Measurements from ENCODE around the gene MIB2. TPM values are rescaled to one million over a fixed set of nuclear protein-coding genes. Genes with fewer than 3 reads are reported as not detected.

Gene MIB2
- total RNA-seq: 10 to 100 TPM; 27.6 to 31.7 TPM

DNA sequence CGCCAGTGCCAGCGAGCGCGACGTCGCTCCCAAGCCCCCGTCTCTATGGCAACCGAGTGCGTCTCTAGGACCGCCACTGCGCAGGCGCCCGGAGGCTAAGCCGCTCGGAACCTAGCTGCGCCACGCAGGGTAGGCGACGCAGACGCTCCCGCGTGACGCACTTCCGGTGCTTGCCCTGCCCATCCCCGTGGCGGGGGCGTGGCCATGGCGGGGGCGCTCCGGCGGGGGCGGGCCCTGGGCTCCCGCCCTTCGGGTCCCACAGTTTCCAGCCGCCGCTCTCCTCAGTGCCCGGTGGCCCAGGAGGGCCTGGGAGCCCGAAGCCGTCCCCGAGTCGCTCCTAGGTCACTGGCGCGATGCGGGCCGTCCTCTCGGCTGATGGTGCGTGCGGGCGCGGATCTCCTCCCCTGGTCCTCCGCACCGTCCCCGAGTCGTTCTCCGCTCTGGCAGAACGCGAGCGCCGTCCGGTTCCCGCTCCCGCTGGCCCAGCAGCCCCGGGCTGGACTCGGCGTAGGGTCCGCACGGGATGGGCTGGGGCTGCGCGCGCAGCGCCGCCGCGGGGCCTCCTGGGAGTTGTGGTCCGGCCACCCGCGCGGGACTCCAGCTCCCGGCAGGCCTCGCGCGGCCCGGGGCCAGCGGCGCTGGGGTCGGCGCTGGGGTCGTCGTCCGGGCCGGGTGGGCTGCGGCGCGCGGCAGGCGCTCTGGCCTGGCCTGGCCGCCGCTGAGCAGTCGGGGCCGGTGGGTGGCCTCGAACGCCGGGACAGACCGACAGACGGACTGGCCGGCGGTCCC is at the start of gene MIB2:
Gene MIB2, plus strand, starts transcription at position 245 of the 789 bp plus-strand sequence. CDS start 7,953 bp downstream, outside the sequence.
- Mint-ChIP-seq H3K27ac (peak within 1 kb of the TSS; percentile 85), H3K4me3 (peak within 1 kb of the TSS; percentile 90)
- intact Hi-C loops (cut with micrococcal nuclease): loop anchor here (1.0 to 2.0 kb wide), 4 partner anchors 13 to 240 kb away; partner anchors contain the start of genes AURKAIP1, CDK11B and SSU72

GRCh38 chr1:1567152-1567875 is 48.0 kb upstream of the MIB2 start:
- H3K9me3 Mint-ChIP-seq: no peaks in the 10 kb centered on the region
- peaks cover 33% of the 10 kb centered on the region for H3K36me3 Mint-ChIP-seq (ENCODE audit: low read depth)
- CTCF ChIA-PET: no interaction called here
- H3K4me3 Mint-ChIP-seq: no peak overlapping the region
- intact Hi-C loops (cut with micrococcal nuclease): no loop called here
- no peaks in the 10 kb centered on the region for H3K27me3 Mint-ChIP-seq (ENCODE audit: low read depth)
- H3K27ac Mint-ChIP-seq: peak overlapping the region; percentile 24
- peaks cover 40% of the 10 kb centered on the region for H3K4me1 Mint-ChIP-seq (ENCODE audit: low read depth)
- DNase-seq: no peak

More for the DNA sequence above, at the start of gene MIB2:
- peaks cover 5% of the 10 kb centered on the region for H3K36me3 Mint-ChIP-seq (ENCODE audit: low read depth)
- H3K27me3 Mint-ChIP-seq (ENCODE audit: low read depth): no peaks in the 10 kb centered on the region
- no peaks in the 10 kb centered on the region for H3K9me3 Mint-ChIP-seq
- CTCF ChIA-PET: interaction anchor here (1.1 kb wide), 1 partner anchor 111 kb away, joined by 3 read pairs; no protein-coding TSS in a partner anchor
- DNase-seq: peak; percentile 95
- peaks cover 24% of the 10 kb centered on the region for H3K4me1 Mint-ChIP-seq (ENCODE audit: low read depth)

- H3K9me3 Mint-ChIP-seq: no peaks in the 10 kb centered on the region
- peaks cover 31% of the 10 kb centered on the region for H3K36me3 Mint-ChIP-seq (ENCODE audit: low read depth)
- peaks cover 46% of the 10 kb centered on the region for H3K4me1 Mint-ChIP-seq (ENCODE audit: low read depth)
- H3K27me3 Mint-ChIP-seq (ENCODE audit: low read depth): no peaks in the 10 kb centered on the region
- intact Hi-C loops (cut with micrococcal nuclease): no loop called here
- no peak overlapping the region for H3K27ac Mint-ChIP-seq
- H3K4me3 Mint-ChIP-seq: no peak overlapping the region
- no peak for DNase-seq
- CTCF ChIA-PET: interaction anchor here (0.7 kb wide), 1 partner anchor 63 kb away, joined by 3 read pairs; no protein-coding TSS in a partner anchor
Observed at GRCh38 chr1:1567891-1568291, 47.4 kb upstream of the MIB2 start.

- DNase-seq: no peak
- Mint-ChIP-seq H3K4me1 (ENCODE audit: low read depth) (peaks cover 54% of the 10 kb centered on the region), H3K4me3 (no peak overlapping the region), H3K9me3 (no peaks in the 10 kb centered on the region), H3K36me3 (ENCODE audit: low read depth) (peaks cover 35% of the 10 kb centered on the region), H3K27me3 (ENCODE audit: low read depth) (no peaks in the 10 kb centered on the region), H3K27ac (no peak overlapping the region)
- CTCF ChIA-PET: no interaction called here
- intact Hi-C loops (cut with micrococcal nuclease): no loop called here
Observed at GRCh38 chr1:1569341-1569740, 46.0 kb upstream of the MIB2 start.

DNA sequence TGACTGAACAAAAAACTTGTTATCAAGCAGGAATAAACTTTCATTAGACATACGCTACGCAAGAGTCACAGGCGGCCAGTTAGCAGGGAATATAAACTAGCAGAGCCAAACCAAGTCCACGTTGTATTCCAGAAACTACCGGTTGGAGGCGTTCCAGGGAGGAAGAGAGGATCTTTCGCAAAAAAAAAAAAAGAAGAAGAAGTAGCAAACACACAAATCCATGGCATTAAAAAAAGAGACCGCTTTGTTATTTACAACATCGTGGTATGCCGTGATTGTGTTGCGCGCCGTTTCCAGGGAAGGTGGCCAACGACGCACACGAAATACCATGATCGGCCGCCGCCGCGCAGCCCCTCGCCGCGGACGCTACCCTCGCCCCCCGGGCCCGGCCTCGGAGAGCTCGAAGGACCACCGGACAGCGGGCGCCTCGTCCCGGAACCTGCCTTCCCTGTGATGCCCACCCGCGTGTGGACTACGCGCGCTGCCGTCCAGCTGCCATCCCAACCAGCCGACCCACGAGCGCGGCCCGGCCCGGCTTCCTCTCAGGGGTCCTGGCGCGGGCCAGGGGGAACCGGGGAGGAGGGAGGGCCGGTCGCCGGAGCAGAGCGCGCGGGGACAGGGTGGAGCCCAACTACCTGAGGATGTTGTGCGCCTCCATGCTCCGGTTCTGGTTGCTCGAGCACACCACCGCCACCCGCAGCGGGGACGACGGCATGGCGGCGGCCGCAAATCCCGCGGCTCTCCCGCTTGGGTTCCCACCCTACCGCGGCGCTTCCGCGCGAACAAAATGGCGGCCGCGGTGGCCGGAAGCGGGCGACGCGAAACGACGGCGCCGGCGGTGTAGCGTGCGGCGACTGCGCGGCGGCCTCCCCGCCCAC is 41.2 kb upstream of the MIB2 start:
- no peaks in the 10 kb centered on the region for H3K9me3 Mint-ChIP-seq
- no peaks in the 10 kb centered on the region for H3K27me3 Mint-ChIP-seq (ENCODE audit: low read depth)
- H3K27ac Mint-ChIP-seq: peak overlapping the region; percentile 96
- intact Hi-C loops (cut with micrococcal nuclease): loop anchor here (1.0 to 2.0 kb wide), 7 partner anchors 23 to 199 kb away; partner anchors contain the start of genes ATAD3B, AURKAIP1, CCNL2 and CDK11B
- peak overlapping the region; percentile 88 for H3K4me3 Mint-ChIP-seq
- H3K36me3 Mint-ChIP-seq (ENCODE audit: low read depth): peaks cover 24% of the 10 kb centered on the region
- H3K4me1 Mint-ChIP-seq (ENCODE audit: low read depth): peaks cover 50% of the 10 kb centered on the region
- CTCF ChIA-PET: no interaction called here
- peak; percentile 69 for DNase-seq

- peak; percentile 94 for DNase-seq
- peak within 1 kb of the TSS; percentile 98 for H3K4me3 Mint-ChIP-seq
- CTCF ChIA-PET: no interaction called here
- no peaks in the 10 kb centered on the region for H3K27me3 Mint-ChIP-seq (ENCODE audit: low read depth)
- H3K4me1 Mint-ChIP-seq (ENCODE audit: low read depth): peaks cover 42% of the 10 kb centered on the region
- intact Hi-C loops (cut with micrococcal nuclease): loop anchor here (1.0 to 5.0 kb wide), 8 partner anchors 22 to 332 kb away; partner anchors contain the start of genes ATAD3B, AURKAIP1, CCNL2 and CDK11B
- H3K27ac Mint-ChIP-seq: peak within 1 kb of the TSS; percentile 97
- no peaks in the 10 kb centered on the region for H3K9me3 Mint-ChIP-seq
- H3K36me3 Mint-ChIP-seq (ENCODE audit: low read depth): peaks cover 18% of the 10 kb centered on the region
Observed at GRCh38 chr1:1574721-1575537, 40.4 kb upstream of the MIB2 start, which contains the start of gene SSU72. Gene SSU72 (minus strand): TSS chr1:1574863. CDS start chr1:1574557, 306 bp downstream.

DNA sequence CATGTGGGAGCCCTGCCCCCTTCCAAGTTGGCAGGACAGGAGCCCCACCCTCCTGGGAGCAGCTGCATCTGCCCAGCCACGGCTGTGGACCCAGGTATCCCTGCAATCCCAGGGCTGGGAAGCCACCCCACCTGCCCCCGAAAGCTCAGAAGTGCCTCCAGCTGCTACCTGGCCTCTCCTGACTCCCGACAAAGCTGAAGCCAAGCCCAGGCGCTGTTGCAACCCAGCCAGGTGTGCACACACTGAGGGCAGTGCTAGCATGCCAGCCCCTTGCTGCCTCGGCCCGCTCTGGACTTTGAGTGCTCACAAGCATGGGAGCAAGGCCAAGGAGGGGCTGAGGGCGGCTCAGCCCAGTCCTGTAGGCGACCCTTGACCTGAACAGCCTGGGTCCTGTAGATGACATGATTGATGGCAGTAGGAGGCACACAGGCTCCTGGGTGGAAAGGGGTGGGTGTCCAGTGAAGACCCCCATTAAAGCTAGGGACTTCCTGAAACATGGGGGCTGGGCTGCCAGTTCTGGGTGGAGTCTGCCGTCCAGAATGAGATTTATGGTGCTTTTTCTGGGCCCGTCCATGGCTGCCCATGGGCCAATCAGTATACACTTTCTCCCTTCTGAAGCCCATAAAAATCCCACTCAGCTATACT is 37.8 kb upstream of the MIB2 start:
- peaks cover 7% of the 10 kb centered on the region for H3K36me3 Mint-ChIP-seq (ENCODE audit: low read depth)
- no peaks in the 10 kb centered on the region for H3K27me3 Mint-ChIP-seq (ENCODE audit: low read depth)
- no peak for DNase-seq
- H3K9me3 Mint-ChIP-seq: no peaks in the 10 kb centered on the region
- CTCF ChIA-PET: no interaction called here
- peaks cover 24% of the 10 kb centered on the region for H3K4me1 Mint-ChIP-seq (ENCODE audit: low read depth)
- no peak overlapping the region for H3K27ac Mint-ChIP-seq
- no peak overlapping the region for H3K4me3 Mint-ChIP-seq
- intact Hi-C loops (cut with micrococcal nuclease): loop anchor here (5.0 kb wide), 1 partner anchor 330 kb away; no protein-coding TSS in a partner anchor

- Mint-ChIP-seq H3K27me3 (ENCODE audit: low read depth) (no peaks in the 10 kb centered on the region), H3K9me3 (no peaks in the 10 kb centered on the region), H3K36me3 (ENCODE audit: low read depth) (peaks cover 5% of the 10 kb centered on the region), H3K4me3 (no peak overlapping the region), H3K27ac (no peak overlapping the region), H3K4me1 (ENCODE audit: low read depth) (peaks cover 16% of the 10 kb centered on the region)
- CTCF ChIA-PET: interaction anchor here (0.7 kb wide), 1 partner anchor 16 kb away, joined by 3 read pairs; no protein-coding TSS in a partner anchor
- intact Hi-C loops (cut with micrococcal nuclease): loop anchor here (5.0 kb wide), 1 partner anchor 329 kb away; no protein-coding TSS in a partner anchor
- DNase-seq: no peak
Observed at GRCh38 chr1:1578371-1578940, 36.8 kb upstream of the MIB2 start.

GRCh38 chr1:1582585-1583346 is 32.5 kb upstream of the MIB2 start:
- CTCF ChIA-PET: no interaction called here
- peaks cover 5% of the 10 kb centered on the region for H3K27me3 Mint-ChIP-seq (ENCODE audit: low read depth)
- H3K27ac Mint-ChIP-seq: no peak overlapping the region
- H3K4me3 Mint-ChIP-seq: no peak overlapping the region
- no peaks in the 10 kb centered on the region for H3K9me3 Mint-ChIP-seq
- H3K4me1 Mint-ChIP-seq (ENCODE audit: low read depth): no peaks in the 10 kb centered on the region
- no peak for DNase-seq
- intact Hi-C loops (cut with micrococcal nuclease): no loop called here
- H3K36me3 Mint-ChIP-seq (ENCODE audit: low read depth): no peaks in the 10 kb centered on the region

GRCh38 chr1:1583347-1584010 is 31.8 kb upstream of the MIB2 start:
- intact Hi-C loops (cut with micrococcal nuclease): no loop called here
- CTCF ChIA-PET: no interaction called here
- no peak for DNase-seq
- Mint-ChIP-seq H3K4me1 (ENCODE audit: low read depth) (no peaks in the 10 kb centered on the region), H3K27me3 (ENCODE audit: low read depth) (peaks cover 5% of the 10 kb centered on the region), H3K27ac (no peak overlapping the region), H3K9me3 (no peaks in the 10 kb centered on the region), H3K36me3 (ENCODE audit: low read depth) (no peaks in the 10 kb centered on the region), H3K4me3 (no peak overlapping the region)

All from activated naive CD4-positive, alpha-beta T cell treated with anti-CD3 and anti-CD28 coated beads for 36 hours (primary cell).